ENCODE results near the gene ARAP2.

Gene ARAP2

DNA sequence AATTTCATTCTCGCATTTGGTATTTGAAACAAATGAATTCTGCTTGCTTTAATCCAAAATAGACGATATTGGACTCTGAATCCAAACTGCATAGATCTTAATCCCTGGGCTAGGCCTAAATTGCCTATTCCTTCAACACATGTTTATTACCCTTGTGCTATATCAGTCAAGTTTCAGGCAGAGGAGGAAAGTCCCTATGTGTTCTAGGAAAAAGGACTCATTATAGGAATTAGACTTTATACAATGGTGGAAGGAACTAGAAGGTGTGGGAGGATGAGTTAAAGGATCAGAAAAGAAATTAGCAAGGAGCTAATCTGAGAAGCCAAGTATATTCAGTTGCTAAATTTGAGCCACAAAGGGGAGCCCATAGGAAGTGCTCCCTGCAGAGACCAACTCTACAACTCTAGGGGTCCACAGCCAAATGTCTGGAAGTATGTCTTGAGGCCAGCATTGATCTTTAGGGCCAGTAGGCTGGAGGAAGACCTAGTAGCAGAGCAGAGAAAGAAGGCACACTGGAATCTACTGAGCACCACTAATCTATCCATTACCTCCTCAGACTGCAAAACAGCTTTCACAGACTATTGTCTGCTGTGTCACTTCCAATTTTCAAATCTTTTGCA, 20.0 kb upstream of the ARAP2 start:
- DNase-seq (ENCODE audit: low read depth), result no peak

DNA sequence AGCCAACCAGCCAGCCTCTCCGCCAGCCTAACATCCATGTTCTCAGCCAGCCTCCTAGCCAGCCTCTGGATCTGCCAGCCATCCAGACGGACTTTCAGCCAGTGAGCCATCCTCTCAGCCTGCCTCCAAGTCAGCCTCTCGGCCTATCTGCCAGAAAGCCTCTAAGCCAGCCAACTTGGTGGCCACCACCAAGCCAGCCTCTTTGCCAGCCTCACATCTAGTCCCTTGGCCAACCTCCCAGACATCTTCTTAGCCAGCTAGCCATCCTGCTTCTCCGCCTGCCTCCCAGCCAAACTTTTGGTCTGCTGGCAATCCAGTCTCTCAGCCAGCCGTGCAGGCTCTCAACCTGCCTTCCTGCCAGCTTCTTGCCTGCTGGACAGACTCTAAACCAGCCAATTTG, 16.4 kb upstream of the ARAP2 start:
- no peak for DNase-seq (ENCODE audit: low read depth)

DNA sequence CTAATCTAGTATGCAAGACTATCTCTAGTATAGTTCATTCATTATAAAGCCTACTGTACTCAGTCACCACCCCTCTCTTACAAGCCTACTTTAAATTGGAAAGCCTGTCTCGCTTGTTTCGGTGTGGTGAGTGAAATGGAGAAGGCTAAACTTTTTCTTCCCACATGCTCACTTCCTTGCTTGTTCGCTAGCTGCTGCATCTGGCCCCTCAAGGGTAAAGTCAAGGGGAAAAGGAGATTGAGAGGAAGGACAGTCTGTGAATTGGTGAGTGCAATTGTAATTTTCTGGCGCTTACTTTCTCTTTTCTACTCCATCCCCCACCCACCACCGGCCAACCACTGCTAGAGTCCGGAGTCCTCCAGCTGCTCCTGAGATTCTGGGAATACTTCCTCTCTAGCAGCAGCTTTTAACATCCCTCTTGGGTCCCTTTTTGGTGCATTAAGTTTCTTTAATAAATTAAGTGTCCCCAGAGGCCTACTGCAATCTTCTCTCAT, 12.1 kb upstream of the ARAP2 start:
- DNase-seq (ENCODE audit: low read depth), result no peak

DNA sequence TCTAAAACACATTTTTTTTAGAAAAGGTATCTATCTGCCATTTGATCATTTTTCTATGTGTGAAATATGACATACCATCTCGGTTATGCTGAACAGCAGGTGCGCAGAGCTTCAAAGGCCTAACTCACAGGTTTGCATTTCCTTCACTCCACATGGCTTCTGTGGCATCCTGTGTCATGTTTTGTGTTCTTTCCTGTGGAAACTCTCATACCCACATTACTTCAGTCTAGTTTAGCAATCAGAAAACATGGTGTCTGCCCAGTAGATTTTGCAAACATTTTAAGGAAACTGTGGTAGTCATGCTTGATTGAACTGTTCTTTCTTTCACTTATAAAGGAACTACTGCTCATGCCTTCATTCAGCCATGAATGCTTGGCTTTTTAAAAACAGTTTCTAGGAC, 11.3 kb upstream of the ARAP2 start:
- DNase-seq (ENCODE audit: low read depth), result peak; percentile 26

DNA sequence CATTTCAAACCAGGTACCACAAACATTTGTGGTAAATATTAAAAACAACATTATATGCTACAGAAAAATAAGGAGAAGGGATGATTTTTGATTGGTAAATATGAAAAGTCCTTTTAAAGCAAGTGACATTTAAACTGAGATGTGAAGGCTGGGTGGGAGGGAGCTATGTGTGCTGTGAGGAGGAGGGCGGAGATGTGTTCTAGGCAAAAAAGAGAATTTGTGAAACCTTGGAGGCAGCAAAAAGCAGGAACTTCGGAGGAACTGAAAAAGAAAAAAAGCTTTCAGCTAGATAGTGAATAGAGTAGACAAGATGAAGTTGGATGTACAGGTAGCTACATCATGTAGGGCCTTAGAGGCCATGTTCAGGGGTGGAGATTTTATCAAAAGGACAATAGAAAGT, 10.1 kb upstream of the ARAP2 start:
- no peak for DNase-seq (ENCODE audit: low read depth)

DNA sequence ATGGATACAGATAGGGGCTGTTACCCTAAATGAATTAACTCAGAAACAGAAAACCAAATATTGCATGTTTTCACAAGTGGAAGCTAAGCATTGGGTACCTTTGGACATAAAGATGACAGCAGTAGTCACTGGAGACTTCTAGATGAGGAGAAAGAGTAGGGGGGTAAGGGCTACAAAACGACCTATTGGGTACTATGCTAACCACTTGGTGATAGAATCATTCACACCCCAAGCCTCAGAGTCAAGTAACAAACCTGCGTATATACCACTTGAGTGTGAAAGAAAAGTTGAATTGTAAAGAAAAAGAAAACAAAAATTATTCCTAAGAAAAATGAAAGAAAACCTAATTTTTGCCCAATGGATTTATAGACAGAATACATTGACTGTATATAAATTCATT, 7.7 kb upstream of the ARAP2 start:
- no peak for DNase-seq (ENCODE audit: low read depth)

DNA sequence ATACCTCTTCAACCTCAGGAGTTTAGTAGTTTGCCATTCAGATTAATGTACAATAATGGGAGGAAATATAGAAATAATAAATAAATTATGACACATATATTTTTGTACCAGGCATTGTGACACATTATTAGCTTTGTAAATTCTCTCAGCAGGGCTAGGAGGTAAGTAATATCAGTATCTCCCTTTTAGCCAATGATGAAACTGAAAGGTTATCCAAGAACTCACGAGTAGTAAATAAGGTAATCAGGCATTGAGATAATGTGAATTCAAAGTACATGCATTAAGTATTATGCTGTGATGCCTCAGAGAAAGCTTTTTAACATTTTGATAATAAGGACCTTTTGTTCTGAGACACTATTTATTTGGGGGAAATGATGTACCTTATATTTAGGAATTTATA, 5.3 kb upstream of the ARAP2 start:
- DNase-seq (ENCODE audit: low read depth), result no peak

DNA sequence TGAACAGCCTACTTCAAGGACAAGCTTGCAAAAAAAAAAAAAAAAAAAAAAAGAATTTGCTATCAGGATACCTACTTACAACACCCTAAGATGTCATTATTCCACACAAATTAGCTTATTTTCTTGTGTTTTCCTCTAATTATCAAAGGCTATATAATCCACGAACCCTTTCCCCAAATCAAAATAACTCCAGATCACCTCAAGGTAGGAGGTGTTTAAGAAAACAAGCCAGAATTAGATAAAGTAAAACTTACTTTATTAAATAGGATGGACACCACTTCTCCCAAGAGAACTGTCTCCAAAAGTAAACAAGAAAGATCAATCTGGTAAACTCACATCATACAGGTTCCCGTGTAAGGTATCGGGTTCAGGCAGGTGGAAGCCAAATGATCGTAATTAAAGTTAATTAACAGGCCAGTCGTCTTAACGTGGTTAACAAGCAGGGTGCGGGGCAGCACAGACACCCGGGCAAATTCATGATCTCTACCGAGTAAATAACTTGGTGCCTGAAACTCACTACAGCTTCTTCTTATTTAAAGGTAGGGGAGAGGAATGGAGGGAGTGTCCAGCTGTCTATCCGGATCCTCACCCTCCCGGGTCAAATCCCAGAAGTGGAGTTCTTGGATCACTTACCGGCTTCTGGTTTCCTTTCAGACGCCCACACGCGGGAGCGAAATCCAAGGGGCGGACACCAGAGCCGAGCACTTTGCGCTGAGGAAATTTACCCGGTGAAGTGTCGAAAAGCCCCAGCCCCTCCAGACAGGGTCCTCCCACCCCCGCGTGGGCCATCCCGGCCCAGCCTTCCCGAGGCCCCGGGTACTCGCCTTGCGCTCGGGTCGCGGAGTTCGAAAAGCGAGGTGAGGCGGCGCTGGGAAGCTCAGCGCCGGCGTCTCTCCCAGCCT, 708 bp downstream of the ARAP2 start:
- DNase-seq (ENCODE audit: low read depth), result no peak

DNA sequence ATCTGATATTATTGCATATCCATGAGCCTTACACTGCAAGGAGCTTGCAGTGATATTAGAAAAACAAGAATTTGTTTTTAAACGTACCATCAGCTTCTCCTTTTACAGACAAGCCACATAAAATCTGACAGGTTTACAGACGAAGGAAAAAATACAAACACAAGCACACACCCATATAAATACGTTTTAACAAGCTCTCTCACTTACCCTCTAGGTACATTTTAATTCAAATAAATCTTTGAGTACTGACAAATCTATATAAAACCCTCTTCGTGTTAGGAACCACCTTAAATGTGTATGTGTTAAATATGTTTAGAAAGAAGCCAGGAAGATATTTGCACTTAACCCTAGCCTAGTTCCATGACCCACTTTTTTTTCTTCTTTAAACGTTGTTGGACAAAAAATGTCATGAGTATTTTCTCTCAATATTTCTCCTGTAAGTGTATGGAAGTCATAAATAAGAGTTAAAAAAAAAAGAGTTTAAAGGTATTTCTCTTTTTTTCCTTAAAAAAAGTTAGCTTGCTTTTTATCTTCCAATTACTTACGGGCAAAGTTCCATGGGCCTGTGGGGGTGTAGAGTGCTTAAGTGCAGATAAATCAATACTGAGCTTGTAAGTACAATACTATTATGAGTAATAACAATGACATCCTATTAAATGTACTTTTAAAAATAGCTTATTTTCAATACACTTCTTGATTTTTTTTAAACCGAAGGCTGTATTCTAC, 1.5 kb downstream of the ARAP2 start:
- no peak for DNase-seq (ENCODE audit: low read depth)

DNA sequence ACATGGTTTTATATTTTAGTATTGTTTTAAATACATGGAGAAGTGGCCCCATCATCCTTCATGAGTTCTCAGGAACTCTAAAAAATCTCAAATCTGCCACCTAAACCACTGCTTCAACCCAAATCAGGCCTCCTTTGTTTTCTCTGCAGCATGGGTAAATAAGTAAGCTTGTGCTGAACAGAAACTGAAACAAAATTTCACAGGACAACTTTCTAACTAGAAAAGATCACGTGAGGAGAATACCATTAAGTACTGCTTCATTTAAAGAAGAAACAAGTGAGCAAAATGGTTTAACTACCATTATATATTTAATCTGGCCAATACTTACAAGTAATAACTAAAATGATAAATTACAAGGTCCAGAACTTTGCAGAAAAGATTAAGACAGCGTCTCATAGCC, 2.5 kb downstream of the ARAP2 start:
- DNase-seq (ENCODE audit: low read depth), result no peak

DNA sequence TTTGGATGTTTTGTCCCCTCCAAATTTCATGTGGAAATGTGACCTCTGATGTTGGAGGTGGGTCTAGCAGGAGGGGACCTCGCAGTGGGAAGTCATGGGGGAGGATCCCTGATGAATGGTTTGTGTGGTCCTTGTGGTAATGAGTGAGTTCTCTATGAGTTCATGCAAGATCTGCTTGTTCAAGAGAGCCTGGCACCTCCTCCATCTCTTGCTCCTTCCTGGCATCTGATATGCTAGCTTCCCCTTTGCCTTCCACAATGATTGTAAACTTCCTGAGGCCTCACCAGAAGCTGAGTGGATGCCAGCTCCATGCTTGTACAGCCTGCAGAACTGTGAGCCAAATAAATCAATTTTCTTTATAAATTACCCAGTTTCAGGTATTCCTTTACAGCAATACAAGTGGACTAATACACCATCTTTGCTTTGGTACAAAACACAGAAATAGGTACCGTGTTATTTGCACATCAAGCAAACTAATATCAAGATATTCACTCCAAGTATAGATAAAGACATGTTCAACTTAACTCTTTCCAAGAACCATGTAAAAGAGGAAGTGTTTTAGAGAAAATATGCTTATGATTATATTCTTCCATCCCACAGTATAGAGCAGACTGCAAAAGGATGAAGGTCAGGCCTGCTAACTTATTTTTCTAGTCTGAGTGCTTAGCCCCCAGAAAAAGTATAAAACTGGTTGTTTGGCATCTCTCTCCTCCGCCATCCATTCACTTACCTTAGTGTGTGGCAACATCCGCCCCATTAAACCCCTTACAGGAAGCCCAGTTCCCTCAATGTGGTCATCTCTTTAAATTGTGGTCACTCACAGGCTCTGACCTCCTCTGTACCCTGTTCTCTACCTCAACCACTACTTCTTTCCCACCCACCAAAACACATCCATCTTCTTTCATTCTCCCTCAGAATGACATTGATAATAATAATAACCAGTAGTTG, 6.7 kb downstream of the ARAP2 start:
- no peak for DNase-seq (ENCODE audit: low read depth)

DNA sequence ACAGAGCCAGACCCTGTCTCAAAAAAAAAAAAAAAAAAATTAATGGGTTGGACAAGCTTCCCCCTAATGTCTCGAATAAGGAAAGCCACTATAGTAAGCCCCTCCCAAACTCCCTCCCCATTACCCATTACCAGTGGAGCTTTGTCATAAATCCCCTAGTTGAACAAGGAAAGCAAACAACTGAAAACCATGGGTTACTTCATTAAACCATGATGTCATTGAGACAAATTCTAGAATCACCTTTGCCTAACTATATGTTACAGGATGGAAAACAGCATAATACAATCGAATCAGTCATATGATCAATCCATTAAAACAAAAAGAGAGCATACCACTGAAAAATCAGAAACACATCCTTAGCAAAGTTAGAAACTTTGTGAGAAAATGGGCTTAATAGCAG, 8.2 kb downstream of the ARAP2 start:
- DNase-seq (ENCODE audit: low read depth), result no peak

DNA sequence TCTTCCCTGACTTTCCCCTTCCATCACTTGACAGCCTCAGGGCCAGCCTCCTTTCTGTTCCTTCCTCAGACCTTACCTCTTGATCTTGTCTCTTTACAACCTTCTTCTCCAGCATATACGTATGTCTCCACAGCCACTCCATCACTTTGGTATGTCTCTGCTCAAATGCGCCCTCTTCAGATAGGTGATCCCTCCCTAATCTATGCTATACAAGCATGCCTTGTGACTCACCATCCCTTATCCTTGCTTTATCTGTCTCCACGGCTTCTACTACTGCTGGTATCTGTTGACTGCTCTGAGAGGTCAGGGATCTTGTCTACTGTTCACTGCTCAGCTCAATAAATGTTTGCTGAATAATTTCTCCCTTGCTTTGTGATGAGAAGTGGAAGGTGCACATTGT, 9.0 kb downstream of the ARAP2 start:
- no peak for DNase-seq (ENCODE audit: low read depth)

DNA sequence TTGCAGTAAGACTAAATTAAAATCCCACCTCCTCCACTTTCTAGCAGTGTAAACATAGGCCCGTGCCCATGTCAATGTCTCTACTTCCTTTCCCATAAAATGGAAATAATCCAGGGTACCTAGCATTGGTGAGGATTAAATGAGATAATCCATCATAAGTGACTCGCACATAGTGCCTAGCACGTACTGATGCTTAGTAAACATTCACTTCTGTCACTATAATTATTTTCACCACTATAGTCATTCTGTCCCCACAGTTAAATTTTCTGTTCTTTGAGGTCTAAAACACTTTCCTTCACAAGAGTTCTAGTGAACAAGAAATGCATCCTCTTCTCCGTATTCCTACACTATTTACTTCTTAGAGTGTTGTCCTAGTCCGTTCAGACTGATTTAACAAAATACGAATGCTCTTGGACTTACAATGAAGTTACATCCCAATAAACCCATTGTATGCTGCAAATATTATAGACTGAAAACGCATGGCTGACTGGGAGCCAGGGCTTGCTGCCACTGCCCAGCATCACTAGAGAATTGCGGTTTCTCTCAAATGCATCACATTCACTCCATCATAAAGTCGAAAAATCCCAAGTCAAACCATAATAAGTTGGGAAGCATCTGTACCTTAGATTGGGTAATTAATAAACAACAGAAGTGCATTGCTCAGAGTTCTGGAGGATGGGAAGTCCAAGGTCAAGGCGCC, 10.6 kb downstream of the ARAP2 start:
- DNase-seq (ENCODE audit: low read depth), result no peak

DNA sequence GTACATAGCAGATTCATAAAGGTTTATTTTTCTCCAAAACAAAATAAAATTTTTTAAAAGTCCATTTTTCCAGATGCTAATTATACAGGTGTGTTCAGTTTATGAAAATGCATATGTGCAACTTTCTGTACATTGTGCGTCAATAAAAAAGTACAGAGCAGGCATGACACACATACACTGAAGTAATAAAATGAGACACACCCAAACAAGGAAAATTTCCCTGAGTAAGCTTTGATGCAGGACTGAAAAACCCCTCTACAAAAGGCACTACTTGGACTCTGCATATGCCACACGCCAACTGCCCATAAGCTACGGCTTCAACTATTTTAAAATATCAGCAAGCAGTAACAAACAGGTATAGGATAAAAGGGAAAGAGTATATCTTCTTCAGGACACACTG, 13.8 kb downstream of the ARAP2 start:
- DNase-seq (ENCODE audit: low read depth), result no peak

DNA sequence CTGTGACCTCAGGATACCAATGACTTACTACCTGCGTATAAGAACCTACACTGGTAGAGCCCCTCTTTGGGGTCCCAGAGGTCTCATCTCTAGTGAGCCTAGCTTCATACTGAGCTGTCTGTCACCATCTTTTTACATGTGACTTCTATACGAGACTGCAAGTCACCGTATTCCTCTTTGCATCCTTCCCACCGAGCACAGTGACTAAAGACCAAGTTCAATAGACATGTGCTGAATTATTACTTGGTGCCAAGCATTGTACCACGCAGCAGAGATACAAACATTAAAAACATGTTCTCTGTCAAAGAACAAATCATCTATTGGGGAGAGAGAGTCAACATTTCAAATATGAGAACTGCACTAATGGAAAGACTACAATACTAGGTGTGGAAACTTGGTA, 16.4 kb downstream of the ARAP2 start:
- no peak for DNase-seq (ENCODE audit: low read depth)

DNA sequence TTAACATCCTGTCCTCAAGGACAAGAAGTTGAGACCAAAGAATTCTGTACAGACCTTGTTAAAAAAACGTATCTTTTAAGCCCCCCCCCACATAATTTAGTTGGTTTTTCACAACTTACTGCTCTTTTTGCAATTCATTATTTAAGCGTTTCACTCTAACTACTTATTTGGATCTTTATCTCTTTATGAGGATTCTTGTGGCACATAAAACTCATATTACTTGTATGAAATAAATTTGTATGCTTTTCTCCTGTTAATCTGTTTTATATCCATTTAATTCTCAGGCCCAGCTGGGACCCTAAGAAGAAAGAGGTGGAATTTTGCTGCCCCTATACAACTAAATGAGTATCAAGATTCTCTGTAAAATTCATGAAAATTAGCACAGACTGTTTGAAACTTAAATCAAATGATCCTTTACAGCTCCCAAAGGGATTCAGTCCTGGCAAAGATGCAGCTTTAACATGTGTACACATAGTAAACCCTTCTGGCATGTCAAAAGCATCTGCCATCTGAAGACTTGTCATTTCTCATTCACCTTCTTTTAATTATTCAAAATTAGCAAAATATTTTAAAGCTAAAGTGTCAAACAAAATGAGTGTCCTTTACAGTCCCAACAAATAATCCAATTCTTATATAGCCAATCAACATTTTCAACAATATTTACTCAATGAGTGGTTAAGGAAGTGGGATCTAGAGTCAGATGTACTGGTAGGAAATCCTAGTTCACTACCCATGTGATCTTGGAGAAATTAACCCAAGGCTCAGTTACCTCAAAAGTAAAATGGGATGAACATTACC, 17.7 kb downstream of the ARAP2 start:
- DNase-seq (ENCODE audit: low read depth), result no peak

DNA sequence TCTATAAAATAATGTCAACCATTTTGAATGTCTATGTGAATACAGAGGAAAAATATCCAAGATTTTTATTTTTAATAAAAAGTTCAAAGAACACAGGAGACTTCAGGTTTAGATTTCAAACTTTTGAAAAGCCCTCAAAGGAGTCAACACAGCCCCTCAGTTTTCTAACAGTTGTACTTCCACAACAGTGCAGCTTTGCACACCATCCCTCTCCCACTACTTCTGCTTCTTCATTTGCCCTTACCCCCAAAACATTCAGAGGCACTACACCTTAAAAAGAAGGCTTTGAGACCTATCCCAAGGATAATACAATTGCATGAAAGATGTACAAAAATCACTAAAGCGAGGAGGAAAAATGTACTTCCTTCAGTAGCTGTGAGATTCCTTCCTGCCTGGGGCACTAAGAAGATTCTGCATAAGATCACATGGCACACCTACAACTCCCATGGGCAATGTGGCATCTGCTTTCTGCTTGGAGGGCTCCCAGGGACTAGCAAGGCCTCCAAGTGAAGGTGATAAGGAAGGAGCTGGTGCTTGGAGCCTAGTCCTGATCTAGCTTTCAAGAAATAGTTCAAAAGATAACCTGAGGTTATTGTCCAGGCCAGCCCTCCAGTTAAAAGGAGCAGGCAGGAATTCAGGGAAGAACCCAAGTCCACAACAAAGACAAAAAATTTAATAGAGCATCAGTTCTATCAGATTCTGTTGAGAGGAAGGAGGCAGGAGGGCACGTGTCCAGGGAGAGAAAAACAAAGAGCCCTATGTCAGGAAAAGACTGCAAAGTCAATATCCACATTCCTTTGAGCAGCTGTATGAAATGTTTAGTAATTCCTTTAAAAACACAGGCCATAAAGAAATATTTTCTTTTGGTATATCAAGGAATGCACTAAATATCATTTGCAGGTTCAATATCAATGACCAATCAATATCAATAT, 19.1 kb downstream of the ARAP2 start:
- DNase-seq (ENCODE audit: low read depth), result no peak

DNA sequence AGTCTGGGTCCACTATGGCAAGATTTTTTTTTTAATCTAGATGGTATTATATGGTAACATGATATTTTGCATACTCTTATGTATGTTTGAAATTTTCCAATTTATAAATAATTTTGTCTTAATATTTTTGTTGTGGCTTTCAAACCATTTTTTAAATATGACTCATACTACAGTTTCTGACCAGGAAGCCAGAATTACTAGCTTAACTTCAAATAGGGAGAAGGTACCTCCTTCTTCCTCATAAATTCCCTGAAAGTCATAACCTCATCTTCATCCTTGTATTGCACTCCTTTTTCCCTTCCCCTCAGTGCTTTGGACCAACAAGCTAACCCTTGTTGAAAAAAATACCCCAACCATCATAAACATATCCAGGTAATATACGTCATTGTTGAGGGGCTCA, 21.6 kb downstream of the ARAP2 start:
- DNase-seq (ENCODE audit: low read depth), result no peak
